Hepatocyte (in vitro differentiated cells): ENCODE measurements around the gene NRSN2.

ENCODE experiments used
- CTCF ChIP-seq: fragments of 200-600 bp; sonication (generic); IDR thresholded peaks from 2 replicates; pipeline ENCODE4 v1.5.1; 2016; ENCODE audit warnings: antibody characterized with exemption, mild to moderate bottlenecking; ENCODE audit not compliant: poor library complexity
- EZH2 ChIP-seq: fragments of 200-600 bp; sonication (generic); IDR thresholded peaks from 2 replicates; pipeline ENCODE4 v1.6.1; 2016; ENCODE audit warnings: antibody characterized with exemption, mild to moderate bottlenecking, borderline replicate concordance

DNA sequence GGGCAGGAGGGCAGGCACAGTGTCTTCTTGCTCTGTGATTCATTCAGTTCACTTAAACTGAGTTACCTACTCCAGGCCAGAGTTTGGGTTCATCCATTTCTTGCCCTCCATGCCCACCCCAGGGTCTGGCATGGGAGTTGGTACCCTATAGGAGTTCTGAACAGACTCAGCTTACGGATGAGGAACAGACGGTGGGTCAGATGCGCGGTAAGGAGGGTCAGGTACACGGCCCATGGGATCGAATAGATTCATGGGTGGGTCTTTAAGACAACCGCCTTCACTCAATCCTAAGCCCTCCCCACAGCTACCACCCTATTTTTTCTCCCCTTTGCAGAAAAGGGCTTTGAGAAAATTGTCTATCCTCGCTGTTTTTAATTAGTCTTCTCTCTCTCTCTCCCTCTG lies 20.6 kb downstream of the NRSN2 start:
- no peak for TF ChIP-seq CTCF
- no peak for TF ChIP-seq EZH2
